Liver (tissue), 9 donors: ENCODE data around the gene ABLIM2. TPM values are rescaled to one million over a fixed set of nuclear protein-coding genes. Genes with fewer than 3 reads are reported as not detected.

Experiments used
- DNase-seq: peaks from one replicate; pipeline ENCODE4 v3.0.0-alpha.2; 2017; ENCODE audit warnings: low spot score
- H3K27ac ChIP-seq, 2 donors: one replicate each; pipeline ENCODE4 v1.7.0; 2013; ENCODE audit warnings: inconsistent platforms in 2 of 2, low read length in 2 of 2, control low read depth in 1 of 2, low read depth in 1 of 2, mild to moderate bottlenecking in 1 of 2
- H3K27me3 ChIP-seq, 4 donors: one replicate each; pipeline versions ENCODE4 v1.6.1 to v1.7.0; 2013; ENCODE audit warnings: low read length in 3 of 4, inconsistent platforms in 1 of 4, mild to moderate bottlenecking in 1 of 4, moderate library complexity in 1 of 4; ENCODE audit not compliant: control insufficient read depth in 4 of 4, insufficient read depth in 4 of 4
- H3K36me3 ChIP-seq, 4 donors: one replicate each; pipeline versions ENCODE4 v1.6.1 to v1.7.0; 2013; ENCODE audit warnings: low read length in 3 of 4, mild to moderate bottlenecking in 3 of 4, low read depth in 1 of 4, moderate library complexity in 1 of 4; ENCODE audit not compliant: control insufficient read depth in 4 of 4, insufficient read depth in 3 of 4
- H3K4me1 ChIP-seq, 4 donors: one replicate each; pipeline versions ENCODE4 v1.6.1 to v1.7.0; 2013; ENCODE audit warnings: low read length in 3 of 4, mild to moderate bottlenecking in 3 of 4, moderate library complexity in 1 of 4; ENCODE audit not compliant: control insufficient read depth in 4 of 4, insufficient read depth in 4 of 4
- H3K4me3 ChIP-seq, 3 donors: one replicate each; pipeline versions ENCODE4 v1.6.1 to v1.7.0; 2013; ENCODE audit warnings: low read length in 3 of 3, control low read depth in 1 of 3, low read depth in 1 of 3, mild to moderate bottlenecking in 1 of 3
- H3K9ac ChIP-seq, 2 donors: one replicate each; pipeline ENCODE4 v1.7.0; 2013; ENCODE audit warnings: low read length in 2 of 2, mild to moderate bottlenecking in 2 of 2, moderate library complexity in 2 of 2, control low read depth in 1 of 2, low read depth in 1 of 2
- H3K9me3 ChIP-seq, 4 donors: one replicate each; pipeline versions ENCODE4 v1.6.1 to v1.7.0; 2013; ENCODE audit warnings: low read length in 3 of 4; ENCODE audit not compliant: control insufficient read depth in 4 of 4
- EGR1 ChIP-seq, 2 donors: IDR thresholded peaks; 2 replicates each; pipeline ENCODE4 v1.6.1; 2016 to 2018; ENCODE audit warnings: antibody characterized with exemption in 2 of 2, low read depth in 2 of 2
- FOXA1 ChIP-seq: IDR thresholded peaks from 2 replicates; pipeline ENCODE4 v1.6.1; 2016; ENCODE audit warnings: antibody characterized with exemption
- FOXA2 ChIP-seq: IDR thresholded peaks from 2 replicates; pipeline ENCODE4 v1.6.1; 2016; ENCODE audit warnings: antibody characterized with exemption
- GABPA ChIP-seq, 2 donors: IDR thresholded peaks in 1 of 2; conservative IDR thresholded peaks in 1 of 2; 2 replicates each; pipeline ENCODE4 v1.6.1; 2016; ENCODE audit warnings: antibody characterized with exemption in 2 of 2, mild to moderate bottlenecking in 1 of 2, moderate library complexity in 1 of 2
- HNF4A ChIP-seq, 2 donors: conservative IDR thresholded peaks; 2 replicates each; pipeline ENCODE4 v1.6.1; 2016; ENCODE audit warnings: antibody characterized with exemption in 2 of 2, mild to moderate bottlenecking in 2 of 2
- HNF4G ChIP-seq: IDR thresholded peaks from 2 replicates; pipeline ENCODE4 v1.6.1; 2016; ENCODE audit warnings: antibody characterized with exemption
- JUND ChIP-seq, 2 donors: IDR thresholded peaks; 2 replicates each; pipeline ENCODE4 v1.6.1; 2016; ENCODE audit warnings: antibody characterized with exemption in 2 of 2
- MAX ChIP-seq: IDR thresholded peaks from 2 replicates; pipeline ENCODE4 v1.6.1; 2016; ENCODE audit warnings: antibody characterized with exemption
- NR2F2 ChIP-seq: IDR thresholded peaks from 2 replicates; pipeline ENCODE4 v1.6.1; 2016; ENCODE audit warnings: antibody characterized with exemption
- RAD21 ChIP-seq, 2 donors: IDR thresholded peaks; 2 replicates each; pipeline ENCODE4 v1.6.1; 2016; ENCODE audit warnings: antibody characterized with exemption in 2 of 2, mild to moderate bottlenecking in 2 of 2
- RXRA ChIP-seq, 2 donors: IDR thresholded peaks; 2 replicates each; pipeline ENCODE4 v1.6.1; 2017 to 2018; ENCODE audit warnings: antibody characterized with exemption in 2 of 2, mild to moderate bottlenecking in 1 of 2
- SP1 ChIP-seq: IDR thresholded peaks from 2 replicates; pipeline ENCODE4 v1.6.1; 2018; ENCODE audit warnings: antibody characterized with exemption, mild to moderate bottlenecking
- TAF1 ChIP-seq: conservative IDR thresholded peaks from 2 replicates; pipeline ENCODE4 v1.6.1; 2016; ENCODE audit warnings: antibody characterized with exemption, mild to moderate bottlenecking
- YY1 ChIP-seq: IDR thresholded peaks from 2 replicates; pipeline ENCODE4 v1.6.1; 2016; ENCODE audit warnings: antibody characterized with exemption, mild to moderate bottlenecking
- WGBS: extraction: QIAGEN DNeasy Blood & Tissue Kit; methylation state at CpG from one replicate; pipeline ENCODE4 v1.1.7; 2013; 5-methylcytosine and 5-hydroxymethylcytosine counted together
- polyA plus RNA-seq, 2 donors: library from polyadenylated mRNA; stranded (reverse) in 1 of 2; unstranded in 1 of 2; fragments of 200-250 nt in 1 of 2; fragments of >200 nt in 1 of 2; fragmentation: Nextera tagmentation in 1 of 2; extraction: Ambion mirVana in 1 of 2; gene quantifications; one replicate each; pipeline versions ENCODE4 v1.2.1 to v1.2.3, GENCODE V29; 2013 to 2015
- total RNA-seq, 2 donors: library from RNA; depleted of rRNA; stranded (reverse); fragments of >200 nt; gene quantifications; one replicate each; pipeline ENCODE4 v1.2.3, GENCODE V29; 2014
- TF ChIP-seq, protein P1 (sequence below): IDR thresholded peaks from 2 replicates; pipeline ENCODE4 v1.6.1; 2016; ENCODE audit warnings: antibody characterized with exemption, mild to moderate bottlenecking
- TF ChIP-seq, protein P2 (sequence below): IDR thresholded peaks from 2 replicates; pipeline ENCODE4 v1.6.1; 2016; ENCODE audit warnings: antibody characterized with exemption
- TF ChIP-seq, protein P3 (sequence below): fragments of 150-350 bp; IDR thresholded peaks from 2 replicates; pipeline ENCODE4 v1.5.1; 2017; ENCODE audit warnings: improper control_type of control experiment, low read depth, low read length; ENCODE audit not compliant: missing input control
- TF ChIP-seq, protein P4 (sequence below): IDR thresholded peaks from 2 replicates; pipeline ENCODE4 v1.6.1; 2016; ENCODE audit warnings: antibody characterized with exemption
- donor health status: healthy.
- donor health status: healthy.
- donor health status: healthy.
- donor health status: healthy.
- donor health status: healthy.

ABLIM2 gene
- total and polyA plus RNA-seq, 4 donors: 0.75 to 2.5 (median 0.93) TPM

- TF ChIP-seq, protein P1, sequence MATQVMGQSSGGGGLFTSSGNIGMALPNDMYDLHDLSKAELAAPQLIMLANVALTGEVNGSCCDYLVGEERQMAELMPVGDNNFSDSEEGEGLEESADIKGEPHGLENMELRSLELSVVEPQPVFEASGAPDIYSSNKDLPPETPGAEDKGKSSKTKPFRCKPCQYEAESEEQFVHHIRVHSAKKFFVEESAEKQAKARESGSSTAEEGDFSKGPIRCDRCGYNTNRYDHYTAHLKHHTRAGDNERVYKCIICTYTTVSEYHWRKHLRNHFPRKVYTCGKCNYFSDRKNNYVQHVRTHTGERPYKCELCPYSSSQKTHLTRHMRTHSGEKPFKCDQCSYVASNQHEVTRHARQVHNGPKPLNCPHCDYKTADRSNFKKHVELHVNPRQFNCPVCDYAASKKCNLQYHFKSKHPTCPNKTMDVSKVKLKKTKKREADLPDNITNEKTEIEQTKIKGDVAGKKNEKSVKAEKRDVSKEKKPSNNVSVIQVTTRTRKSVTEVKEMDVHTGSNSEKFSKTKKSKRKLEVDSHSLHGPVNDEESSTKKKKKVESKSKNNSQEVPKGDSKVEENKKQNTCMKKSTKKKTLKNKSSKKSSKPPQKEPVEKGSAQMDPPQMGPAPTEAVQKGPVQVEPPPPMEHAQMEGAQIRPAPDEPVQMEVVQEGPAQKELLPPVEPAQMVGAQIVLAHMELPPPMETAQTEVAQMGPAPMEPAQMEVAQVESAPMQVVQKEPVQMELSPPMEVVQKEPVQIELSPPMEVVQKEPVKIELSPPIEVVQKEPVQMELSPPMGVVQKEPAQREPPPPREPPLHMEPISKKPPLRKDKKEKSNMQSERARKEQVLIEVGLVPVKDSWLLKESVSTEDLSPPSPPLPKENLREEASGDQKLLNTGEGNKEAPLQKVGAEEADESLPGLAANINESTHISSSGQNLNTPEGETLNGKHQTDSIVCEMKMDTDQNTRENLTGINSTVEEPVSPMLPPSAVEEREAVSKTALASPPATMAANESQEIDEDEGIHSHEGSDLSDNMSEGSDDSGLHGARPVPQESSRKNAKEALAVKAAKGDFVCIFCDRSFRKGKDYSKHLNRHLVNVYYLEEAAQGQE: peak; percentile 91
- TF ChIP-seq HNF4A (conservative IDR thresholded peaks at IDR 0.05): peak; percentile 5 to 69
- peak in 1 of 2 donors; percentile 84 for TF ChIP-seq GABPA (IDR thresholded peaks at IDR 0.05 in 1 of 2, conservative IDR thresholded peaks at IDR 0.05 in 1 of 2)
- peak; percentile 79 for TF ChIP-seq YY1
- peak; percentile 83 for TF ChIP-seq SP1
Measured at GRCh38 chr4:8198906-8199593, 40.4 kb upstream of the ABLIM2 start, which contains the start of gene SH3TC1 (continued).

GRCh38 chr4:8198206-8198905 is 39.7 kb upstream of the ABLIM2 start:
- H3K9ac ChIP-seq: peak overlapping the region in 1 of 2 donors; percentile 8
- H3K9me3 ChIP-seq: no peaks in the 10 kb centered on the region
- no peak overlapping the region for H3K4me3 ChIP-seq
- H3K27ac ChIP-seq: peak overlapping the region; percentile 88 to 99
- H3K36me3 ChIP-seq: no peaks in the 10 kb centered on the region
- no peak for DNase-seq
- H3K27me3 ChIP-seq: no peaks in the 10 kb centered on the region
- H3K4me1 ChIP-seq: peaks cover 28 to 50% (median 39%) of the 10 kb centered on the region in 4 donors
- TF ChIP-seq RXRA (IDR thresholded peaks at IDR 0.05) (peak in 1 of 2 donors; percentile 75), HNF4G (no peak), RAD21 (IDR thresholded peaks at IDR 0.05) (no peak), SP1 (no peak), HNF4A (conservative IDR thresholded peaks at IDR 0.05) (peak in 1 of 2 donors; percentile 36), MAX (peak; percentile 59), GABPA (IDR thresholded peaks at IDR 0.05 in 1 of 2, conservative IDR thresholded peaks at IDR 0.05 in 1 of 2) (no peak), EGR1 (IDR thresholded peaks at IDR 0.05; ENCODE audit: low read depth in 2 of 2) (peak in 1 of 2 donors; percentile 32), FOXA2 (no peak), JUND (IDR thresholded peaks at IDR 0.05) (no peak), TAF1 (no peak), NR2F2 (no peak), YY1 (no peak), FOXA1 (no peak)
- TF ChIP-seq, protein P2, sequence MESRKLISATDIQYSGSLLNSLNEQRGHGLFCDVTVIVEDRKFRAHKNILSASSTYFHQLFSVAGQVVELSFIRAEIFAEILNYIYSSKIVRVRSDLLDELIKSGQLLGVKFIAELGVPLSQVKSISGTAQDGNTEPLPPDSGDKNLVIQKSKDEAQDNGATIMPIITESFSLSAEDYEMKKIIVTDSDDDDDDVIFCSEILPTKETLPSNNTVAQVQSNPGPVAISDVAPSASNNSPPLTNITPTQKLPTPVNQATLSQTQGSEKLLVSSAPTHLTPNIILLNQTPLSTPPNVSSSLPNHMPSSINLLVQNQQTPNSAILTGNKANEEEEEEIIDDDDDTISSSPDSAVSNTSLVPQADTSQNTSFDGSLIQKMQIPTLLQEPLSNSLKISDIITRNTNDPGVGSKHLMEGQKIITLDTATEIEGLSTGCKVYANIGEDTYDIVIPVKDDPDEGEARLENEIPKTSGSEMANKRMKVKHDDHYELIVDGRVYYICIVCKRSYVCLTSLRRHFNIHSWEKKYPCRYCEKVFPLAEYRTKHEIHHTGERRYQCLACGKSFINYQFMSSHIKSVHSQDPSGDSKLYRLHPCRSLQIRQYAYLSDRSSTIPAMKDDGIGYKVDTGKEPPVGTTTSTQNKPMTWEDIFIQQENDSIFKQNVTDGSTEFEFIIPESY: no peak
- TF ChIP-seq, protein P1: peak; percentile 15
- TF ChIP-seq, protein P3, sequence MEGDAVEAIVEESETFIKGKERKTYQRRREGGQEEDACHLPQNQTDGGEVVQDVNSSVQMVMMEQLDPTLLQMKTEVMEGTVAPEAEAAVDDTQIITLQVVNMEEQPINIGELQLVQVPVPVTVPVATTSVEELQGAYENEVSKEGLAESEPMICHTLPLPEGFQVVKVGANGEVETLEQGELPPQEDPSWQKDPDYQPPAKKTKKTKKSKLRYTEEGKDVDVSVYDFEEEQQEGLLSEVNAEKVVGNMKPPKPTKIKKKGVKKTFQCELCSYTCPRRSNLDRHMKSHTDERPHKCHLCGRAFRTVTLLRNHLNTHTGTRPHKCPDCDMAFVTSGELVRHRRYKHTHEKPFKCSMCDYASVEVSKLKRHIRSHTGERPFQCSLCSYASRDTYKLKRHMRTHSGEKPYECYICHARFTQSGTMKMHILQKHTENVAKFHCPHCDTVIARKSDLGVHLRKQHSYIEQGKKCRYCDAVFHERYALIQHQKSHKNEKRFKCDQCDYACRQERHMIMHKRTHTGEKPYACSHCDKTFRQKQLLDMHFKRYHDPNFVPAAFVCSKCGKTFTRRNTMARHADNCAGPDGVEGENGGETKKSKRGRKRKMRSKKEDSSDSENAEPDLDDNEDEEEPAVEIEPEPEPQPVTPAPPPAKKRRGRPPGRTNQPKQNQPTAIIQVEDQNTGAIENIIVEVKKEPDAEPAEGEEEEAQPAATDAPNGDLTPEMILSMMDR: no peak
- TF ChIP-seq, protein P4, sequence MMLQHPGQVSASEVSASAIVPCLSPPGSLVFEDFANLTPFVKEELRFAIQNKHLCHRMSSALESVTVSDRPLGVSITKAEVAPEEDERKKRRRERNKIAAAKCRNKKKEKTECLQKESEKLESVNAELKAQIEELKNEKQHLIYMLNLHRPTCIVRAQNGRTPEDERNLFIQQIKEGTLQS: no peak
- WGBS: 18% methylated on average over 17 of the region's 17 CpGs
